MM.1S (cell line): Measurements from ENCODE around the gene DPP9.

Experiments
- CTCF ChIP-seq: fragments of 300-600 bp; sonication (generic); IDR thresholded peaks from 2 replicates; pipeline ENCODE4 v1.5.1; 2016; ENCODE audit warnings: antibody characterized with exemption, low read length, mixed read lengths
- EZH2 ChIP-seq: fragments of 300-600 bp; sonication (generic); optimal IDR thresholded peaks from 2 replicates; pipeline ENCODE3; 2017; ENCODE audit warnings: low read depth, mild to moderate bottlenecking, antibody characterized with exemption, low read length, mixed read lengths
- EZH2phosphoT487 ChIP-seq: fragments of 300-600 bp; sonication (generic); IDR thresholded peaks from 2 replicates; pipeline ENCODE4 v1.6.1; 2018; ENCODE audit warnings: antibody characterized with exemption, low read length

GRCh38 chr19:4660181-4660791 is 63.4 kb downstream of the DPP9 start:
- peak; percentile 48 for TF ChIP-seq CTCF
- TF ChIP-seq EZH2, result no peak
- TF ChIP-seq EZH2phosphoT487, result no peak
